Choroid plexus epithelial cell (primary cell): Measurements from ENCODE around the gene MUC5B.
"Not testable (repeated sequence)": the region's sequence is repeated elsewhere in the genome, so short reads cannot be mapped to it uniquely, and the experiment has no call there.

Experiments
- DNase-seq: peaks from one replicate; pipeline ENCODE4 v3.0.0-alpha.2; 2010; ENCODE audit warnings: low read depth
- H3K4me3 ChIP-seq: 2 replicates; pipeline ENCODE4 v1.5.1; 2011; ENCODE audit warnings: low read depth, mild to moderate bottlenecking, control low read depth, low read length, moderate library complexity
- CTCF ChIP-seq: conservative IDR thresholded peaks from 2 replicates; pipeline ENCODE4 v1.5.1; 2011; ENCODE audit warnings: low read depth, mild to moderate bottlenecking, control low read depth, inconsistent platforms, low read length, moderate library complexity

Gene MUC5B

GRCh38 chr11:1181420-1181819 lies 41.4 kb upstream of the MUC5B start:
- no peak for TF ChIP-seq CTCF
- H3K4me3 ChIP-seq: no peak overlapping the region
- no peak for DNase-seq

- no peak for TF ChIP-seq CTCF
- no peak for DNase-seq
- no peak overlapping the region for H3K4me3 ChIP-seq
Measured at GRCh38 chr11:1181853-1182535, 40.9 kb upstream of the MUC5B start.

GRCh38 chr11:1184139-1184538 lies 38.7 kb upstream of the MUC5B start:
- not testable (repeated sequence) for DNase-seq, H3K4me3 ChIP-seq

- not testable (repeated sequence) for H3K4me3 ChIP-seq, DNase-seq
Measured at GRCh38 chr11:1188451-1189130, 34.3 kb upstream of the MUC5B start.

- not testable (repeated sequence) for H3K4me3 ChIP-seq, DNase-seq
Measured at GRCh38 chr11:1189816-1190215, 33.0 kb upstream of the MUC5B start.

- not testable (repeated sequence) for DNase-seq, H3K4me3 ChIP-seq
Measured at GRCh38 chr11:1191786-1192470, 30.9 kb upstream of the MUC5B start.

- DNase-seq: no peak
- TF ChIP-seq CTCF: no peak
- H3K4me3 ChIP-seq: no peak overlapping the region
Measured at GRCh38 chr11:1192741-1193325, 30.0 kb upstream of the MUC5B start.

GRCh38 chr11:1193326-1194230 lies 29.3 kb upstream of the MUC5B start:
- no peak for TF ChIP-seq CTCF
- DNase-seq: no peak
- H3K4me3 ChIP-seq: no peak overlapping the region
